Gastrocnemius medialis (tissue), 4 donors: ENCODE data around the gene SCN3B. TPM values are rescaled to one million over a fixed set of nuclear protein-coding genes. Genes with fewer than 3 reads are reported as not detected.

Source experiments
- ATAC-seq, 2 donors: fragments of 150-250 bp; one replicate each; pipeline ENCODE4 v1.9.1; 2016
- DNase-seq, 2 donors: peaks; one replicate each; pipeline ENCODE4 v3.0.0-alpha.2; 2019
- H3K27ac ChIP-seq, 4 donors: fragments of 200-600 bp; sonication (generic); 1 replicate in 1 of 4; 2 replicates in 3 of 4; pipeline ENCODE4 v1.5.1; 2016 to 2018; ENCODE audit warnings: mild to moderate bottlenecking in 2 of 4, moderate library complexity in 1 of 4
- H3K27me3 ChIP-seq, 3 donors: fragments of 200-600 bp; sonication (generic) in 2 of 3; 1 replicate in 1 of 3; 2 replicates in 2 of 3; pipeline versions ENCODE4 v1.5.1 to v1.6.0; 2016 to 2019; ENCODE audit warnings: mild to moderate bottlenecking in 1 of 3, moderate library complexity in 1 of 3
- H3K36me3 ChIP-seq, 2 donors: fragments of 200-600 bp; sonication (generic) in 1 of 2; one replicate each; pipeline ENCODE4 v1.5.1; 2017 to 2018
- H3K4me1 ChIP-seq, 2 donors: fragments of 200-600 bp; sonication (generic) in 1 of 2; one replicate each; pipeline ENCODE4 v1.5.1; 2016 to 2017; ENCODE audit warnings: mild to moderate bottlenecking in 2 of 2
- H3K4me3 ChIP-seq, 4 donors: fragments of 200-600 bp; sonication (generic) in 3 of 4; 1 replicate in 1 of 4; 2 replicates in 3 of 4; pipeline ENCODE4 v1.5.1; 2016 to 2019; ENCODE audit warnings: mild to moderate bottlenecking in 2 of 4
- H3K9me3 ChIP-seq, 3 donors: fragments of 200-600 bp; sonication (generic) in 2 of 3; 1 replicate in 1 of 3; 2 replicates in 2 of 3; pipeline ENCODE4 v1.5.1; 2016 to 2019
- POLR2A ChIP-seq, 2 donors: fragments of 450-650 bp; IDR thresholded peaks; one replicate each; pipeline ENCODE4 v1.6.1; 2017; ENCODE audit warnings: antibody characterized with exemption in 2 of 2, mild to moderate bottlenecking in 2 of 2, moderate library complexity in 2 of 2
- in situ Hi-C, 4 donors: fragments of 200-750 bp; cut with MboI; loops; one replicate each; pipeline versions ENCODE4 v1.15.0 to v1.8.0; 2017; ENCODE audit warnings: low sequenced_read_pairs in 4 of 4
- intact Hi-C: fragments of 100-400 bp; cut with DNase I; formaldehyde crosslinking; loops from one replicate; pipeline ENCODE4 v1.15.1; 2023; ENCODE audit warnings: low total_unique reads
- total RNA-seq, 4 donors: library from RNA; depleted of rRNA; stranded (reverse); fragments of >200 nt; gene quantifications; one replicate each; pipeline versions ENCODE4 v1.1.0 to v1.2.3, GENCODE V29; 2016
- TF ChIP-seq, protein P1 (sequence below), 5 experiments: fragments of 450-650 bp in 3 of 5; fragments of 200-600 bp in 2 of 5; sonication (generic) in 2 of 5; IDR thresholded peaks in 4 of 5; conservative IDR thresholded peaks in 1 of 5; 1 replicate in 4 of 5; 2 replicates in 1 of 5; pipeline ENCODE4 v1.5.1; 2016 to 2019; ENCODE audit warnings: antibody characterized with exemption in 5 of 5, mild to moderate bottlenecking in 3 of 5, moderate library complexity in 3 of 5

SCN3B gene
- total RNA-seq, 4 donors from 2014 or later = 3.0 to 10.5 (median 4.9) TPM

DNA sequence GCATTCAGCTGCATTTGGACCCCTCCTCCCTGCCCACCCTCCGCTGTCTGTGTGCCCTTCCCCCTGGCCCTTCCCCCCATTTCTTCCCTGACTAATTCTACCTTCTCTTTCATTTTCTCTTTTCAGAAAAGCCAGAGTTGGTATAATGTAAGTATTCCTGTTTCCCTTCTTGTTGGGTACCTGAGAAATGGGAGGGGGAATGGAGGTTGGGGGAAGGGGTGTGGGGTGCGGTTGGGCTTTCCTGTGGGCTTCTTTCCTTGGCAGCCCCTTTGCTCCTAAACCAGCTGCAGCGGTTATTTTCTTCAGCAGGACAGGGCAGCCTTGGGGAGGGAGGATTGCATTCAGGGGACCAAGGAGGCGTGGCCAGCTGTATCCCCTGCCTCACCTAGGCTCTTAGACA lies 70.2 kb downstream of the SCN3B start:
- in situ Hi-C loops = loop anchor here in 1 of 4 donors (10.0 kb wide), 1 partner anchor 121 kb away; no protein-coding TSS in a partner anchor
- Histone ChIP-seq H3K27ac (no peak overlapping the region), H3K4me3 (no peak overlapping the region), H3K9me3 (no peaks in the 10 kb centered on the region), H3K27me3 (no peaks in the 10 kb centered on the region), H3K4me1 (peaks cover 0 to 4% of the 10 kb centered on the region in 2 donors), H3K36me3 (no peaks in the 10 kb centered on the region)
- TF ChIP-seq POLR2A (IDR thresholded peaks at IDR 0.05) = no peak
- intact Hi-C loops = loop anchor here (5.0 kb wide), 1 partner anchor 123 kb away; no protein-coding TSS in a partner anchor
- ATAC-seq (no peak), DNase-seq (no peak)

DNA sequence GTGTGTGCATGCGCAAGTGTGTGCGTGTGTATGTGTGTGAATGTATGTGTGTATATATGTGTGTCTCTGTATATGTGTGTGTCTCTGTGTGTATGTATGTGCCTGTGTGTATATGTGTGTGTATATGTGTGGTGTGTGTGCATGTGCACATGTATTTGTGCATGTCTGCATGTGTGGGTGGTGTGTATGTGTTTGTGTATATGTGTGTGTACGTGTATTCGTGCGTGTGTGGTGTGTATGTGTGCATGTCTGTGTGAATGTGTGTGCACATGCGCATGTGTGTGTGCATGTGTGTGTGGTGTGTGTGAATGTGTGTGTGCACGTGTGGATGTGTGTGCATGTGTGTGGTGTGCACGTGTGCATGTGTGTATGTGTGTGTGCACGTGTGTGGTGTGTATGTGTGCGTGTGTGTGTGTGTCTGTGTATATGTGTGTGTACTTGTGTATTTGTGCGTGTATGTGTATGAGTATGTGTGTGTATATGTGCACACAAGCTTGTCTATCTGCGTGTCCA lies 71.4 kb downstream of the SCN3B start:
- Histone ChIP-seq H3K27ac (no peak overlapping the region), H3K9me3 (no peaks in the 10 kb centered on the region), H3K27me3 (no peaks in the 10 kb centered on the region), H3K4me3 (no peak overlapping the region), H3K36me3 (no peaks in the 10 kb centered on the region), H3K4me1 (peaks cover 0 to 4% of the 10 kb centered on the region in 2 donors)
- in situ Hi-C loops = loop anchor here in 1 of 4 donors (10.0 kb wide), 1 partner anchor 122 kb away; no protein-coding TSS in a partner anchor
- intact Hi-C loops = loop anchor here (5.0 kb wide), 1 partner anchor 124 kb away; no protein-coding TSS in a partner anchor
- ATAC-seq (no peak), DNase-seq (no peak)
- no peak for TF ChIP-seq POLR2A (IDR thresholded peaks at IDR 0.05)
- TF ChIP-seq, protein P1, sequence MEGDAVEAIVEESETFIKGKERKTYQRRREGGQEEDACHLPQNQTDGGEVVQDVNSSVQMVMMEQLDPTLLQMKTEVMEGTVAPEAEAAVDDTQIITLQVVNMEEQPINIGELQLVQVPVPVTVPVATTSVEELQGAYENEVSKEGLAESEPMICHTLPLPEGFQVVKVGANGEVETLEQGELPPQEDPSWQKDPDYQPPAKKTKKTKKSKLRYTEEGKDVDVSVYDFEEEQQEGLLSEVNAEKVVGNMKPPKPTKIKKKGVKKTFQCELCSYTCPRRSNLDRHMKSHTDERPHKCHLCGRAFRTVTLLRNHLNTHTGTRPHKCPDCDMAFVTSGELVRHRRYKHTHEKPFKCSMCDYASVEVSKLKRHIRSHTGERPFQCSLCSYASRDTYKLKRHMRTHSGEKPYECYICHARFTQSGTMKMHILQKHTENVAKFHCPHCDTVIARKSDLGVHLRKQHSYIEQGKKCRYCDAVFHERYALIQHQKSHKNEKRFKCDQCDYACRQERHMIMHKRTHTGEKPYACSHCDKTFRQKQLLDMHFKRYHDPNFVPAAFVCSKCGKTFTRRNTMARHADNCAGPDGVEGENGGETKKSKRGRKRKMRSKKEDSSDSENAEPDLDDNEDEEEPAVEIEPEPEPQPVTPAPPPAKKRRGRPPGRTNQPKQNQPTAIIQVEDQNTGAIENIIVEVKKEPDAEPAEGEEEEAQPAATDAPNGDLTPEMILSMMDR (IDR thresholded peaks at IDR 0.05 in 4 of 5, conservative IDR thresholded peaks at IDR 0.05 in 1 of 5) = no peak

DNA sequence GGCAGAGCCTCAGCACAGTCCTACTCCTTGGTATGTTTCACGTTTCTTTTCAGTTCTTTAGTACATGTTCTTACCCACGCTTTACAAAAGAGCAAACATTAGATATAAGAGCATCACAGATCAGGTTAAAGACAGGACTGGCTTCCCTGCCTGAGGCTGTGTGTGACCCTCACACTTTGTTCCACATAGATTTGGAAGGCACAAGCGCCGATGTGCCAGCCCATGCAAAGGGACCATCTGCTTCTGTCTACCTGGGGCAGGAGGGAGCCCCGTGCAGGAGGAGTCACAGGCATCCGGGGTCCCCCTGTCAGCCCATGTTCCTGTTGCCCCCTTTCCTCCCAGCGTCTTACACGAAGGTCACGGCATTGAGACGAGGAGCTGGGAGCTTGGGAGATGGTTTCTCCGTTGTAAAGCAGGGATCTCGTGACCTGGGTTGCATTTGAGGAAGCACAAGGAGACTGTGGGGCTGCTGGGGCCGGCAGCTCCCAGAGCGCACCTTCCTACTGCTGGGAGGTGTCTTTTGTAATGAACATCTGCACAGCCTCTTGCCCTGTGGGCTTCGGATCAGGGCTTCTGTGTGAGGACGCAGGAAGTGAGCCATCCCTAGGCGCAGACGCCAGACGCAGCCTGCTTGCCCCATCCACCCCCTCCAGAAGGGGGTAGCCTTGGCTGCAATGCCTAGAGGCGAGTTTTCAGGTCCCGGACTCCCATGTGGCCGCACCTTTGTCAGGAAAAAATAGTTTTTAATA lies 72.6 kb downstream of the SCN3B start:
- H3K9me3 ChIP-seq = no peaks in the 10 kb centered on the region
- in situ Hi-C loops (loop anchor here in 1 of 4 donors (10.0 kb wide), 1 partner anchor 123 kb away; no protein-coding TSS in a partner anchor), intact Hi-C loops (loop anchor here (5.0 kb wide), 1 partner anchor 125 kb away; no protein-coding TSS in a partner anchor)
- no peak overlapping the region for H3K27ac ChIP-seq
- DNase-seq (no peak), ATAC-seq (no peak)
- TF ChIP-seq, protein P1 (IDR thresholded peaks at IDR 0.05 in 4 of 5, conservative IDR thresholded peaks at IDR 0.05 in 1 of 5) = no peak
- TF ChIP-seq POLR2A (IDR thresholded peaks at IDR 0.05) = no peak
- peaks cover 0 to 4% of the 10 kb centered on the region in 2 donors for H3K4me1 ChIP-seq
- H3K4me3 ChIP-seq = no peak overlapping the region
- H3K36me3 ChIP-seq = no peaks in the 10 kb centered on the region
- H3K27me3 ChIP-seq = no peaks in the 10 kb centered on the region

DNA sequence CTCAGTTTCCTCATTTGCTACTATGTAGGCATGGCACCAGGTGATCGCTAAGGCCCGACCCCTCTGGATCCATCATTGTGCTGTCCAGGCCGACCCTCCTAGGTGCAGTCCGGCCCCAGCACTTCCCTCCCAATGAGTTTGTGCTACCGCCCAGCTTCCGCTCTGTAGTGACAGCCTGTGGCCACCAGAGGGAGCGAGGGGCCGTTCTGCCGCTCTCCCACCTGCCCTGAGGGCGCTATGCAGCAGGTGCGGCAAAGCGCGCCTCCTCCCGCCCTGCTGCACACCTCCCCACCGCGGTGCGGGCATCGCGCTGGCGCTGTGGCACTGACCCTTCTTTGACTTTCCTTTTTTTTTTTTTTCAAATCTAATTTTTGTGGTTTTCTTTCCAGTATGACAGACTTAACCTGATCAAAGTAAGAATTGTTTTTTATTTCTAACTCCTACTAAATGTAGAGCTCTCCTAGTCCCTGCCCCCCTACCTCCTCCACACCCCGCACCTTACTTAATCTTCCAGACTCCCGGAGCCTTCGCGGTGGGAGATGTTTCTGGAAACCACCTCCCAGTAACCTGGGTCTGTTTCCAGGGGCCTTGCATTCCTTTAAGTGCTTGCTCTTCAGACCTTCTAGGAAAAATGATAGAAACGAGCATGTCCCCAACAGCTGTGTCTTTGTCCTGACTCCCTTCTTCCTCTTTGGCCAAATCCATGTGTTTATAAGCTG lies 73.7 kb downstream of the SCN3B start:
- H3K4me3 ChIP-seq = no peak overlapping the region
- peaks cover 0 to 4% of the 10 kb centered on the region in 2 donors for H3K4me1 ChIP-seq
- no peak overlapping the region for H3K27ac ChIP-seq
- DNase-seq (peak; percentile 32 to 43), ATAC-seq (peak; percentile 72 to 75)
- H3K9me3 ChIP-seq = no peaks in the 10 kb centered on the region
- H3K36me3 ChIP-seq = no peaks in the 10 kb centered on the region
- TF ChIP-seq, protein P1 (IDR thresholded peaks at IDR 0.05 in 4 of 5, conservative IDR thresholded peaks at IDR 0.05 in 1 of 5) = peak; percentile 60 to 94 (median 86)
- no peak for TF ChIP-seq POLR2A (IDR thresholded peaks at IDR 0.05)
- in situ Hi-C loops = loop anchor here in 1 of 4 donors (10.0 kb wide), 1 partner anchor 124 kb away; no protein-coding TSS in a partner anchor
- H3K27me3 ChIP-seq = no peaks in the 10 kb centered on the region
- intact Hi-C loops = loop anchor here (5.0 kb wide), 1 partner anchor 127 kb away; no protein-coding TSS in a partner anchor
